T1000 (cell line): ENCODE results near the gene RSU1.
"Not testable (repeated sequence)": the region's sequence is repeated elsewhere in the genome, so short reads cannot be mapped to it uniquely, and the experiment has no call there.

ENCODE experiments used
- DNase-seq: peaks from one replicate; lab custom pipeline; 2025; ENCODE audit warnings: mixed read lengths; lab: John Stamatoyannopoulos, UW

The RSU1 gene

DNA sequence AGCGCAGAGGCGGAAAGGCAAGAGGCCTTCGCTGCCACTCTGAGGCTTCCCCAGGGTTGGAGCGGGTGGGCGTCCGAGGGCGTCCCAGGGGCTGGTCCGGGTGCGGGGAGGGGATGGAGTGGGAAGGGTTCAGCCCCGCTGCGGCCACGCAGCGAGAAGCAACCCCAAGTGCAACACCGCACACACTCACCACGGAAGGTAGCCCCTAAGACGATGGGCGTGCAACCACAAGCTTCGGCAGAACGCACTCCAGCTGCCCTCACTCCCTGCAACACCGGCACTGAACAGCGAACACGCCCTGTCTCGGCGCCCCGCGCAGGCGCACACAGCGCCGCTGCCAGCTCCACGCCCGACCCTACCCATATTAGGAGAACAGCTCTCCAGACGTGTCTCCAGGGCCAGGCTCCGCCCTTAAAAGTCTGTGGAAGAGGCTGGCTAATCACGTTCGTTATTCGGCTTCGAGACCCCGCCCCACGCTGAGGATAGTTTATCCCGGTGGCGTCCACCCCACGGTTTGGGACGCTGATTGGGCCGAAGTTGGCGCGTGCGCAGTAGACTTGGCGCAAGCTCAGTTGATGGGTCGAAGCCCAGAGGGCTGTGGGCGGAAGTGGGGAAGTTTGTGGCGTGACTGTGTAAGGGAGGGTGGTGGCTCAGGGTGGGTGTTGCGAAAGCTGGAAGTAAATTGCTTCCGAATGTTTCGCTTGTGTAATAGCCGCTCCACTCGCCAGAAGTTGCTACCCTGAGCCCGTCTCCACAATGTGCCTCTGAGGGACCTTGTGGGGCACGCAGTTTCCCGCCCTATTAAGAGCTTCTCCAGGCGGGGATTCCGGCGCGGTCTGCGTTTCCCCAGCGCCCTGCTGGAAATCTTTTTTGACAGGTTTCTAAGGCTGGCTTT, at the start of gene RSU1:
Gene RSU1, minus strand, starts transcription at position 300 of the 895 bp plus-strand sequence. CDS start 343 bp downstream, outside the sequence.
- DNase-seq: peak; percentile 99

DNA sequence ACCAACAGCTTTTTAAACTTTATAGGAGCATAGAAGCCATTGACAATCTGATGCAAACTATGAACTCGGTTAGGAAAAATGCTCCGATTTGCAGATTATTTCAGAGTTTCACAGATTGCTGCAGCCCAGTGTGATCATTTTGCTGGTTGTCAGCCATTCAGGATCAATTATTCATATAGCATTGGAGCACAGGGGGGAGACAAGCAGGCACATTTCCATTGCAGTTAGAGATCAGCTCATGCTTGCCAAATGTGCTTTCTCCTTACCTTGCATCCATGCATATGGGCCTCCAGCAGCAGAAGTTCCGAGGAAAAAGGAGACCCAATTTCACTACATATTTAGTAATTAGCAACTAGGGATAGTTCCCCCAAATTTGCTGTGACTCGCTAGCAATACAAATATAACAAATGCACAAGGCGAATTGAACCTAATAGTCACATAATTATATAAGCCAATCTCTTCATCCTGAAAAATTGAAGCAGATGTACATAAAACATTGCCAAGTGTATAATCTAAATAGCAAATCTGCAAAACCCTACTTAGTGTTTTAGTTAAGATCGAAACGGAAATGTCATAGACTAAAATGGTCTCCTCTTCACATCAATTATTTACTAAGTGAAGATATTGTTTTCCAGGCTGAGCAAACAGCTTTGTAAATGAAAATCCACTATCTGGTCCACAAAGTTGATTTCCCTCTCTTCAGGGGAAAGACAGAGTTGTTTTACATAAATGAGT, 49.5 kb upstream of the RSU1 start:
- DNase-seq: no peak

DNA sequence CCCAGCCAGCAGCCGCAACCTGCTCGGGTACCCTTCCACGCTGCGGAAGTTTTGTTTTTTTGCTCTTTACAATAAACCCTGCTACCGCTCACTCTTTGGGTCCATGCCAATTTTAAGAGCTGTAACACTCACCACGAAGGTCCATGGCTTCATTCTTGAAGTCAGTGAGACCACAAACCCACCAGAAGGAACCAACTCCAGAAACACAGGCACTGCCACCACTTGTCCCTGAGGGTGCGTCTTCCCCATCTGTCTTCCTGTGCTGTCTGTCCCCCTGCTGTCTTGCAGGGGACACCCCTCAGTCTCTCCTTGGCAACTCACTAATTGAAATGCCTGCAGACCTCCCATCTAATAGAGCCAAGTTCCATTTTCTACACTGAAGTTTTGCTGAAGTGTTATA, 48.5 kb upstream of the RSU1 start:
- no peak for DNase-seq

DNA sequence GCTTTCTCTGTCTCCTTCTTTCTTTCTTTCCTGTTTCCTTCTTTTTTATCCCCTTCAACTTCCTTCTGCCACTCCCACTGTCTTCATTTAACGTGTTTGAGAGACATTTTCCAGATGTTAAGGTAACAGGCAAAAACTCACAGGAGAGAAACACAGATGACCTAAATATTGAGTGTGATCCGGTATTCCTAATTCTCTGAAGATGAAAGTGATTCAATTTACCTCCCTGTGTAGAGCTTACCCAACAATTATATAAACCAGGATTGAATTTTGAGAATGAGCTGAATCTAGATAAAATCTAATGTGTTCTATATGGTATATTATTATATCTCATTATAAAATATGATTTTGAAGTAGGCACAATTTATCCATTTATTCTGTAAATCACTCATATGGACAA, 46.5 kb upstream of the RSU1 start:
- DNase-seq: no peak

DNA sequence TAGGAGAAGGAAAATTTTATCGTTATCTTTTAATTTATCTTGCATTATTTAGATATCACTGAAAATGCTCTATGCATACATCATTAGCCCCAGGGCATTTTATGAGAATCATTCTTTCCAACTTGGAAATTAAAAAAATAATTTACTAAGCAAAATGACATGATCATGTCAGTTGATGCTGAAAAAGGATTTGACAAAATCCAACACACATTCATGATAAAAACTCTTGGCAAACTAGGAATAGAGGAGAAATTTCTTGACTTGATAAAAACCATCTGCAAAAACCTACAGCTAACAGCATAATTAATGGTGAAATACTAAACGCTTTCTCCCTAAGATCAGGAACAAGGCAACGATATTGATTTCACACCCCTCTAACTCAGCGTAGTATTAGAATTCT, 40.2 kb upstream of the RSU1 start:
- DNase-seq: no peak

DNA sequence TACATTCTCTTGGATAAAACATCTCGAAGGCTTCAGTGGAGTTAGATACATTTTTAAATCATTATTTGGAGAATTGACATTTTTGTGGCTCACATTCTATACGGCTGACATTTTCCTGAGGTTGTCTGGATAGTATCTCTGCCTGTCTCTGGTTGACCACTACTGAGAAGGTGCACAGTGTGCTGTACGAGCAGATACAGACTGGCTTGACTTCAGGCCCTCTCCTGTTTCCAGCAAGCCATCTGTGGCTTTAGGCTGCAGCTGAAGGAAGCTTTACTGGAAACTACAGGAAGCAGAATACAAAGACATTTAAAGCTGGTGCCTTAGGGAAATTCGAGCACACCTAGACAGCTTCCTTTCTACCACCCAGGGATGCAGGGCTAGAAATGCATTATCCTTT, 39.3 kb upstream of the RSU1 start:
- DNase-seq: no peak

DNA sequence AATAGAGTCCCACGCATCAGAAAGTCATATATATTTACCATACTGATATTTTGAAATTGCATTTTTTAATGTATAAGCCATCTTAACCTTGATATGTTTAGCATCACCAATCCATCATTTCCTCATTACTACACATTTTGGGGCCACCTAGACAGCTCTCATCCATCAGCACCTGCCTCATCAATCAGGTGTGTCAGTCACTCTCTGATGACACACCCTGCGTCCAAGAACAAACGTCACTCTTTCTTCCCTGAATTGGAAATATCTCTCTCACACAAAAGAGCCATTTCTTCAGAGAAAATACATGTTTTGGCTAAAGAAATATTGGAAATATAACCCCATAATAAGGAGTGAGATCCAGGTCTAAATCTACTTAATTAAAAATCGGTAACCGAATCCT, 38.9 kb upstream of the RSU1 start:
- DNase-seq: no peak

DNA sequence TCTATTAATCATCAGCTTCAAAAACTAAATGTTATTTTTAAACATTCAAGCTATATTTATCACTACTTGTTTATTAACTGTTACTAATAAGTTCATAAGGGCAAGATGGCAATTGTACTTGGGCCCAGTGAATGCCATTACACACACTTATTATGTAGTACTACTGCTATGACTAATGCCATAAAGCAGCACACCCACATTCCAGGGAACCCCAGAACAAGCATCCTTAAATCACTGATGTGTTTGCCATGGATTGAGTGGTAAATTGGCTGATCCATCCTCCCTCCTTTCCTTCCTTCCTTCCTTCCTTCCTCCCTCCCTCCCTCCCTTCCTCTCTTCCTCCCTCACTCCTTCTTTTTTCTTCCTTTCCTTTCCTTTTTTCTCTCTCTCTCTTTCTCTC, 37.4 kb upstream of the RSU1 start:
- no peak for DNase-seq

DNA sequence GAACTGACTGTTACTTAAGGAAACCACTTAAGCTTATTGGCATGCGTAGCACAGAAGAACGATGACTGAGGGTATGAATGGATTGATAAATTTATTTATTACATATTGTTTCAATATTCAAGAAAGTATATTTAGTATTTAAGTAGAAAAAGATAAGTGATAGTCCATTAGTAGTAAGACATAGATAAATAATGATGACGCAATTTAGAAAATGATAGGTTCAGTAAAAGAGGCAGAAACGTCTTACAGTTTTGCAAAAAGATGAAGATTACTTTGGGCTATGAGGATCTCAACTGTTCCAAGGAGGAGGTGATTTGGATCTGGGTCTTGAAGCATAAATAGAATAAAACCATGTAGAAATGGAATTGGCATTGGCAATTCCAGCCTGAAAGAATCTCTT, 36.6 kb upstream of the RSU1 start:
- no peak for DNase-seq

DNA sequence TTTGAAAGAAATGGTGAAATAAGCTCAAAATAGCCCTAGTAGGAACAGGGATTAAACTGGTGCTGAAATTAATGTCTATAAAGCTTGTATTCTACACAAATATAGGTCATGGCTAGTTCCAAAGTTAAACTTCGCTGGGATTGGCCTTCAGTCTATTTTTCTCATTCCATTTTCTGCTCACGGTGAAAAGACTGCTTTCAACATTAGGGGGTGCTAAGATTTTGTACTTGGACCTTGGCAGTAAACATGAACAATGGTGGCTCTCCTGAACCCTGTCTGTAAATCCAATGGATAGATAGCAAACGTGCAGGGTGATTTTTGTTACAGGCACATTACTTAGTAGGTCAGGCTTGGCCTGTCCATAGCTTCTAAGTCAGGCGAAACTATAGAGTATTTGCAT, 36.0 kb upstream of the RSU1 start:
- no peak for DNase-seq

DNA sequence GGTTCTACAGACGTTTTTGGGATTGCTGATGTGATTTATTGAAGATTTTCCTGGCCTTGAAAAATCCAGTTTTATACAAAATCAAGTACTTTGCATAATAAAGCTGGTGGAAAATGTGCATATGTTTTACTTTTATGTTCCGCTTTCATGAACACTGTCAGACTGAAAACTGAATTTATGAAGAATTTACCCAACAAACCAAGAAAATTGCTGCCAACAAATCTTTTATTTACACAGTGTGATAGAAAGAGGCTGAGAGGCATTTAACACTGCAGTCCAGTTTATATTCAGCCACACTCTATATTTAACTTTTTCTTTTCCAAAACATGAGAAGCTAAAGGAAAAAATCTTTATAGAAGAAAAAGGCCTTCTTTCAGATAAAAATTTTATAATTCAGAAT, 35.4 kb upstream of the RSU1 start:
- DNase-seq: no peak

DNA sequence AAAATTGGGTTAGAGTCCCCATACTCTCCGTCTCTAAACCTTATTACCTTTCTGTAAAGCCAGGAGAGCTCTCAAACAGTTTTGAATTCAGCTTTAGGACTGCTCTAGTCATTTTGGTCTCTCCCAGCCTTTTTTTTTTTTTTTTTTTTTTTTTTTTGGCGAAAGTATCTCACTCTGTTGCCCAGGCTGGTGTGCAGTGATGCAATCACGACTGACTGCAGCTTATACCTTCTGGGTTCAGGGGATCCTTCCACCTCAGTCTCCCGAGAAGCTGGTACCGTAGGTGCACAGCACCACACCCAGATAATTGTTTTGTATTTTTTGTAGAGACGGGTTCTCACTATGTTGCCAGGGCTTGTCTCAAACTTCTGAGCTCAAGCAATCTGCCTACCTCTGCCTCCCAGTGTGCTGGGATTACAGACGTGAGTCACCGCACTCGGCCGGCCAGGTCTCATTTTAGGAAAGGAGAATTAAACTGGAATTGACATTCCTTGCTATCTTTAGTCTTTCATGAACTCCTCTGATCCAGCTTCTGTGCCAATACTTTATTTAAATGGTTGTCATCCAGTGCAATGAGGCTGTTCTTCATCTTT, 31.4 kb upstream of the RSU1 start:
- no peak for DNase-seq

DNA sequence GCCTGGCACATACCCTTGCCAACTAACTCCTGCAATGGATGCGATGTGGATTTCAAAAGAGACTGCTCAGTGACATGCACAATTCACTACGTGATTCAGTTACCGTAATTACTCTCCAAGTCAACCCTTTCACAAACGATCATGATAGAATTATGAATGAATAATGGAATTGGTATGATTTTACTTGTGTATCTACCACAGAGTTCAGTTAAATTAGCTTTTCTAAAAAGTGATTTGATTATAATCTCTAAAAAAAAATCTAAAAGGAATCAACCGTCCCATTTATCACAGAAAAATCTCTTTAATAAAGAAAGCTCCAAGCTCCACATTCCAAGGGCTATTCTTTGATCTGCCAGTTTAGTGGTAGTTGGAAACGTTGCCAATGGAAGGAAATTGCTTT, 30.4 kb upstream of the RSU1 start:
- DNase-seq: no peak

DNA sequence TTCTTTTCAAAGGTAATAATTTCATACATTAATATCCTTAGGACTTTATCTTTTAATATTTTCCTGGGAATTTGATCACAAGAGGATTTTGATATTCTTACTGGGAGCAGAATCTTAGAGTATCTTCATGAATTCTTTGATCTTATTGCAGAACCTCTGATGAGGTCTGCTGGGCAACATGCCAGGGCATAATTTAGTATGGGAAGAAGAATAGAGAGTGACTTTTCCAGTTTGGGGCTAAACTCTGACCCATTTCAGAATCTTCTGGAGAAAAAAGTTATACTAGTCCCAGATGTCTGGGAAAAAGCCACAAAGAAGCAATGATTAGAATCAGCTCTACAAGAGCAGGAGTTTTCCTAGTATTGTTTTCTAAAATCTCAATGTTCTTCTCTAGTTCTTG, 28.0 kb upstream of the RSU1 start:
- DNase-seq: no peak

DNA sequence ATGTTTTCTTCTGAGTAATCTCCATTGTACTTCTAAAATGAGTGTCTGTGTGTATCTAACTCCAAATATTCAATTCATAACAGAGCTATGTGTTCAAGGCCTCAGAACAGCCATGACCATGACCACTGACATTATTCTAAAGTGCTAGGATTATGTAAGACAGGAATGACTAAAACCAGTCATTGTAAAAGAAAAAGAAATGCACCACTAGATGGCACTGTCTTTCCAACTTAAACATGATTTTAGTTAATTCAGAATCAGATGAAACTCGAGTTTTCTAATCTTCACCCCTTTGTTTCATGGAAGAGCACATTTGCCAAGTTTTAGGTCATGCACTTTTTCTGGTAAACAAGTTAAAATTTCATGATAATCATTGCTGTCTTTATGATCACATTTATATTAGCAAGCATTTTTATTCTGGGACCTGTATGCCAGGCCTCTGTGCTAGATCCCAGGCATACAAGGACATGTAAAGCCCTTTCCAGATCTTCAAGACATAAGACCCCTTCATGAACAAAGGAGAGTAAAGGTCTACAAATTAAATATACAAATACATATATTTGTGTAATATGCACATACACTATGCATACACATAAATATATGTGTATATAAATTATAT, 26.1 kb upstream of the RSU1 start:
- no peak for DNase-seq

DNA sequence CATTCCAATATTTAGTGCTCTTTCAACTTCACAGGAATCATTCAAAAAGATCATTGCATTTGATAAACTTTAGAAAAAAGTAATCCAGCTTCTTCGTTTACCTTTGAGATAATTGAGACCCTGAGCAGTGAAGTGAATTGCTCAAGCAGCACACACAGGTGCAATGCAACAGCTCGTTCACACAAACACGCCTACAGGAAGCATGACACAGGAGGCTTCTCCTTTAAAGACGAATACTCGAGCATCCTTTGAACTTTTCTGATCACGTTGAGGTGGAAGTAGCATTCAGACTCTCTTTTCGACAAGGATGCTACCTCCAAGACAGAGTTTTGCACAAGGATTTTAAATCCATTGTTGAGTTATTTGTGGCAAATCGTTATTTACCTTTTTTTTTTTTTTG, 18.0 kb upstream of the RSU1 start:
- DNase-seq: no peak

DNA sequence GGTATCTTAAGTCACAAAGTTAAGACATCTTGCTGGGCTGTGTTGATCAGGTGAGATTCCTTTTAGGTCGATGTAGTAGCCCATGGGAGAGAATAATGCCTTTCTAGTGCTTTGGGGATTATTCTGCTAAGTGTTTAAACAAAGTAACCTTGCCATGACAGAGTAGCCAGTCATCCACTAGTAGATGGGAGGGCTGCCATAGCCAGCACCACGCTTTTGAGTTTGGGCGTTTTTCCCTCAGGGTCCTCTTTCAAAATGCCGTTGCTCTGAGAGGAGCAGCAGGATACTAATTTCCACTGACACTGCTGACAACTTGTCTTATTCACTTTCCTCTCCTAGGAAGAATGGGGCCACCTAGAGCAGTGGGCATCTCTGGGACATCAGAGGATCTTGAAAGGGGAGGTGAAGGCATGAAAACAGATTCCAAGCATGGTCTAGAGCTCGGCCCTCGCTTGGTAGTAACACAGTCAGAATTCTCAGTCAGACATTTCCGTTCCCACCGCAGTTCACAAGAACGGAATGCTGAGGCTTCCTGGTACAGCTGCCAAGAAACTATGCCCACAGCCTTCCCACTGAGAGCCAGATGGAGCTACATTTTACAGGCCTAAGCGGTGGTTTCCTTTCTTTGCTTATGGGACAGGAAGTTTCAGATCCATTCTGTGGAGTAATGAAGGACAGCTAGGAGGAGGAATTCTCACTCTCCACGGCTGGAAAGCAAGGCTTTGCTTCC, 15.3 kb upstream of the RSU1 start:
- DNase-seq: no peak

DNA sequence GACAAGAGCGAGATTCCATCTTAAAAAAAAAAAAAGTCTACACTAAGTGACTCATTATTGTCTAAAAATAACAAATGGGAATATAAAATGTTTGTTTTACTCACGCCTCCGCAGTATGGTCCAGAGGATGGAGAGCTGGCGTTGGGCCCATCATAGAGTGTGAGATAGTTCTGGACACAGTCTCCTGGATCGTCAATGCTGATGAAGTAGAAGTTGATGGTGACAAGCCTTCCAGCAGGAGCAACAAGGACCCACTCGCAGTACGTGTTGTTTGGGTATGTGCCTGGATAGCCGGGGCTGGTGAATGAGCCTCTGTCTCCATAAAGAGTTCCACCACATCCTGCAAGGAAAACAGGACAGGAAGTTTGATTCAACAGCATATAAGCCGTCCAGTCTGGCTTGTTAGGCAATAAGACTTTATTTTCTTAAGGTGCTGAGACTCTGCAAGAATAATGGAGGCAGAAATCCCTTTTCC, 11.5 kb upstream of the RSU1 start:
- no peak for DNase-seq

DNA sequence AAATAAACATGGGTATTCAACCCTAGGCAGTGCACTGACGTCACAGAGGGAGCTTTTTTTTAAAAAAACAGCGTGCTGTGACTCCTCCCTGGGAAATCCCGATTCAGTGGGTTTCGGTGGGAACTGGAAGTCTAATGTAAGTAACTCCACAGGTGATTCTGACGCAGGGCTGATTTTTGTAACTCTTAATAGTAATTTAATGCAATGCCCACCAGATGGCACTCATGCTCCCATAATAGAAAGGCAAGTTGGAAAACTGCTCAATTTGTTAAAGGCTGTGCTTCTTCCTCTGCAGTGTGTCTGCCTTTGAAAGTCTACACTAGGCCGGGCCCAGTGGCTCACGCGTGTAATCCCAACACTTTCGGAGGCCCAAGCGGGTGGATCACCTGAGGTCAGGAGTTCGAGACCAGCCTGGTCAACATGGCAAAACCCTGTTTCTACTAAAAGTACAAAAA, 10.9 kb upstream of the RSU1 start:
- no peak for DNase-seq

DNA sequence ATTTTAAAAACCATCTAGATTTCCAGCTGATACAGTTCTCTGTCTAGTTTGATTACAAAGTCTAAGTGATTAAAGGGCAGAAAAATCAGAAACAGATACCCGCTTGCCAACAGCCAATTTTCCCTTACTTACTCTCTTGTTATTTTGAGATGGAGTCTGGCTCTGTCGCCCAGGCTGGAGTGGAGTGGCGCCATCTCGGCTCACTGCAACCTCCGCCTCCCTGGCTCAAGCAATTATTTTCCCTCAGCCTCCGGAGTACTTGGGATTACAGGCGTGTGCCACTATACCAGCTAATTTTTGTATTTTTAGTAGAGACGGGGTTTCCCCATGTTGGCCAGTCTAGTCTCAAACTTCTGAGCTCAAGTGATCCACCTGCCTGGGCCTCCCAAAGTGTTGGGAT, 10.2 kb upstream of the RSU1 start:
- DNase-seq: not testable (repeated sequence)

DNA sequence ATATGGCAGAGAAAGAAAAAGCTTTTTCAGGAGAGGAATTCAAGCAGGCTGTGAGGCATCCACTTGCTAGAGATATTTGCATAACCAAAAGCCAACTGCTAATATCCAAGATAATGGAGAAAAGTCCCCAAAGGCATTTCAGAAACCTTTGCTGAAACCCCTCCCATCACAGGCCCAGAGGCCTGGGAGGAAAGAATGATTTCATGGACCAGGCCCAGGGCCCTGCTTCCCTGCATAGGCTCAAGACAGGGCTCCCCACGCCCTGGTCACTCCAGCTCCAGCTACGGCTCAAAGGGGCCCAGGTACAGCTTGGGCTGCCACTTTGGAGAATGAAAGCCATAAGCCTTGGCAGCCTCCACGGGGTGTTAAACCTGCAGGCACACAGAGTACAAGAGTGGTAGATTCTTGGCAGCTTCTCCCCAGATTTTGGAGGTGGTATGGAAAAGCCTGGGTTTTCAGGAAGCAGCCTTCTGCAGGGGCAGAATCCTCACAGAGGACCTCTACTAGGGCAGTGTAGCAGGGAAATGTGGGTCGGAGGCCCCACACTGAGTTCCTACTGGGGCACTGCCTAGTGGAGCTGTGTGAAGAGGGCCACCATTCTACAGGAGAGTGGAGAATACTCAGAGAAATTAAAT, 5.6 kb upstream of the RSU1 start:
- DNase-seq: no peak
